ENCODE data around the gene ATRIP. TPM values are rescaled to one million over a fixed set of nuclear protein-coding genes. Genes with fewer than 3 reads are reported as not detected.

The ATRIP gene
- total RNA-seq, 4 donors from 2014 or later, result 5.3 to 11.5 (median 7.5) TPM

DNA sequence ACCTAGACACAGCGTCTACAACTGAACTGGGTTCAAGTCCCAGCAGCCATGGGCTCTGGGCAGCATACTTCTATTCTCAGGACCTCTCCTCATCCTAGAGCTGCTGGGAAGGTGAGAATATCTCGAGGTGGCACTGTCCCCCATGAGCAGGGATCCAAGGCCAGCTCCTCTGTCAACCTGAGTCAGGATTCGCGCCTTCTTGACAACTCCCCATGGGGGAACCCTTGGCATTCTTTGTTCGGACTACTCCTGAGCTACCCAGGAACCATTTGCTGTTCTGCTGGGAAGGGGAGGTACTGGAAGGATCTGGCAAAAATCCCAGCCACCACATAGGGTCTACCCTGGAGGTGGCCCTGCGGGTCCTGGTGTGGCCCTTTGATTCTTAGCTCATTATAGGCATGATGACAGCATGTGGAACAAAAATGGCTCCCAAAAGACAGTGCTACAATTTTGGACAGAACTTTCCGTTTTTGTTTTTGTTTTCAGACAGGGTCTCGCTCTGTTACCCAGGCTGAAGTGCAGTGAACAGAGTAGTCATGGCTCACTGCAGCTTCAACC, 38.9 kb upstream of the ATRIP start:
- intact Hi-C loops (cut with DNase I; ENCODE audit: low total_unique reads), result no loop called here
- Histone ChIP-seq H3K9me3 (no peaks in the 10 kb centered on the region), H3K4me1 (no peaks in the 10 kb centered on the region), H3K36me3 (no peaks in the 10 kb centered on the region), H3K27ac (no peak overlapping the region), H3K27me3 (no peaks in the 10 kb centered on the region), H3K4me3 (no peak overlapping the region)
- DNase-seq, result peak in 1 of 2 donors; percentile 14
- no peak for TF ChIP-seq POLR2A (IDR thresholded peaks at IDR 0.05)
- TF ChIP-seq, protein P1, sequence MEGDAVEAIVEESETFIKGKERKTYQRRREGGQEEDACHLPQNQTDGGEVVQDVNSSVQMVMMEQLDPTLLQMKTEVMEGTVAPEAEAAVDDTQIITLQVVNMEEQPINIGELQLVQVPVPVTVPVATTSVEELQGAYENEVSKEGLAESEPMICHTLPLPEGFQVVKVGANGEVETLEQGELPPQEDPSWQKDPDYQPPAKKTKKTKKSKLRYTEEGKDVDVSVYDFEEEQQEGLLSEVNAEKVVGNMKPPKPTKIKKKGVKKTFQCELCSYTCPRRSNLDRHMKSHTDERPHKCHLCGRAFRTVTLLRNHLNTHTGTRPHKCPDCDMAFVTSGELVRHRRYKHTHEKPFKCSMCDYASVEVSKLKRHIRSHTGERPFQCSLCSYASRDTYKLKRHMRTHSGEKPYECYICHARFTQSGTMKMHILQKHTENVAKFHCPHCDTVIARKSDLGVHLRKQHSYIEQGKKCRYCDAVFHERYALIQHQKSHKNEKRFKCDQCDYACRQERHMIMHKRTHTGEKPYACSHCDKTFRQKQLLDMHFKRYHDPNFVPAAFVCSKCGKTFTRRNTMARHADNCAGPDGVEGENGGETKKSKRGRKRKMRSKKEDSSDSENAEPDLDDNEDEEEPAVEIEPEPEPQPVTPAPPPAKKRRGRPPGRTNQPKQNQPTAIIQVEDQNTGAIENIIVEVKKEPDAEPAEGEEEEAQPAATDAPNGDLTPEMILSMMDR (IDR thresholded peaks at IDR 0.05), result no peak

DNA sequence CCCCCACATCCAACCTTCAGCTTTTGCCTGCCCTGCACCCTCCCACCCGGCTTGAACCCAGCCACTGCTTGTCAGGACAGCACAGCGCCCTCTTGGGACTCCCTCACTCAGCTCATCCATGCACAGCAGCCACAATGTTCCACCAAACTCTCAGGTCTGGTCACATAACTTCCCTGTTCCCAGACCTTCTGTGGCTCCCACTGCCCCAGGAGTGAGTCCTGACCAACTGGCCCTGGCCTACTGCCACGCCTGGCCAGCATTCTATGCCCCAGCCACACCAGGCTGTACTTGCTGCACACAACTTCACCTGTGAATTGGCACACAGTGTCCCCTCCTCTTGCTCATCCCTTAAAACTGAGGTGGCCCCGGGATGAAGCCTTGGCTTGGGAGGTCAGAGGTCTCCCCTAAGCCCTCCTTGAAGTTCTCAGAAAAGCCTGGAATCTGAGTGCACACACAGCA, 37.7 kb upstream of the ATRIP start:
- Histone ChIP-seq H3K27me3 (no peaks in the 10 kb centered on the region), H3K27ac (no peak overlapping the region), H3K36me3 (no peaks in the 10 kb centered on the region), H3K4me1 (no peaks in the 10 kb centered on the region), H3K9me3 (no peaks in the 10 kb centered on the region), H3K4me3 (no peak overlapping the region)
- intact Hi-C loops (cut with DNase I; ENCODE audit: low total_unique reads), result no loop called here
- TF ChIP-seq, protein P1 (IDR thresholded peaks at IDR 0.05), result no peak
- TF ChIP-seq POLR2A (IDR thresholded peaks at IDR 0.05), result no peak
- DNase-seq, result peak in 1 of 2 donors; percentile 8

GRCh38 chr3:48409291-48410201, 37.0 kb upstream of the ATRIP start:
- H3K27ac ChIP-seq, result no peak overlapping the region
- H3K4me1 ChIP-seq, result no peaks in the 10 kb centered on the region
- peak; percentile 8 to 13 for DNase-seq
- no peaks in the 10 kb centered on the region for H3K36me3 ChIP-seq
- no peaks in the 10 kb centered on the region for H3K9me3 ChIP-seq
- no peak overlapping the region for H3K4me3 ChIP-seq
- intact Hi-C loops (cut with DNase I; ENCODE audit: low total_unique reads), result no loop called here
- no peak for TF ChIP-seq POLR2A (IDR thresholded peaks at IDR 0.05)
- TF ChIP-seq, protein P1 (IDR thresholded peaks at IDR 0.05), result no peak
- no peaks in the 10 kb centered on the region for H3K27me3 ChIP-seq

DNA sequence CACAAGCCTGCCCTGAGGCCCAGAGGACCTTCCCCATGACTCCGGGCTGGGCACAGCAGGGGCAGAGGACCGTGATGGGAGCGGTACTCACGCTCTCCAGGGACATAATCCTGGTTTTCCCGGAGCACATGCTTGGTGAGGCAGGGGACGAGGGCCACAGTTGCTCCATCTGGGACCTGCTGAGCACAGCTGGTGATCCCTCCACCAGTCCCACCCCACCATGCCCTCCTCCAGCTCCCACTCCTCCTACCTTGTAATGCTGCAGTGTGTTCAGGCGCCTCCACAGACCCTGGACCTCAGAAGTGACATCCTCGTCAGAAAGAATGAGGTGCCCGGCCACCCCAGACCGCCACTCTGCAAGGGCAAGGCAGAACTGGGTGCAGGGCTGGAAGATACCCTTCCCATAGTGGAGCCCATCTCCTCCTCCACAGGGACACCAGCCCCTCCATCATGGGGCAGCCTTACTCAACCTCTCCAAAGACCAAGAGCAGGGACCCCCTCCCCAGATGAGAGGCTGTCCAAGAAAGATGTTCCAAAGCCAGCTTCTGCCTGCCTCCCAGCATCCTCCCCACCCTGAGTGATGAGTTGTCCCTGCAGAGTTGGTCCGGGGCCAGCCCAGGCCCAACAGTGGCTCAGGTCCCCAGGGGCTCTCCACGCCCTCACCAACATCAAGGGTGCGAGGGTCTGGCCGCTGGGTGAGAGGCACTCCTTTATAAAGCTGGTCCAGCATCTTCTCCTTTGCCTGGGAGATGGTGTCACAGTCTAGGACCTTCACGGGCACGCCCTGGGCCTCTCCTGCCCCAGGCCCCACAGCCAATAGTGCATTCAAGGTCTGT, 36.1 kb upstream of the ATRIP start:
- H3K9me3 ChIP-seq, result no peaks in the 10 kb centered on the region
- no peak for TF ChIP-seq POLR2A (IDR thresholded peaks at IDR 0.05)
- TF ChIP-seq, protein P1 (IDR thresholded peaks at IDR 0.05), result no peak
- no peaks in the 10 kb centered on the region for H3K4me1 ChIP-seq
- no peaks in the 10 kb centered on the region for H3K27me3 ChIP-seq
- DNase-seq, result peak in 1 of 2 donors; percentile 13
- H3K27ac ChIP-seq, result no peak overlapping the region
- no peak overlapping the region for H3K4me3 ChIP-seq
- intact Hi-C loops (cut with DNase I; ENCODE audit: low total_unique reads), result no loop called here
- H3K36me3 ChIP-seq, result no peaks in the 10 kb centered on the region

All from uterus (tissue), 4 donors.